Measurements from ENCODE around the gene MMP20. TPM values are rescaled to one million over a fixed set of nuclear protein-coding genes. Genes with fewer than 3 reads are reported as not detected.

Gene MMP20
- total and polyA plus RNA-seq, 2 of the 13 experiments (the other 11 are each of a cell fraction or from before 2014, with no cell fraction given), result 0.05 TPM; not detected in 1

DNA sequence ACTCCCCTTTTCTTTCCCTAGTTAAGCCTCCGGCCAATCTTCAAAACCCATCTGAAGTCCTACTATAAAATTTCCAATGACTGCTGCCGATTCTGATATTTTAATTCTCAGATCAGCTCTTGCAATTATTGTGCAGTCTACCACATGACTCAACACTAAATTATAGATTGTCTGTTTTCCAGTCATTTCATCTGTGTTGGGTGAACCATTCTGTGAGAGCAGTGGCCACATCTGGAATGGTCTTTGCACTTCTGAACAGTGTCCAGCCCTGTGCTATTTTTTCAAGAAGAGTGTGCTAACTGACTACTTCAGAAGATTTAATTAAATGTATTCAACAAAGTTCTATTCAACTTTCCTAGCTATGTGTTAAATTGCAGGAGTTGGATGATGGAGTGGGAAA lies 47.4 kb downstream of the MMP20 start (continued):
- TF ChIP-seq ZNF782 (CRISPR knock-in tag; IDR thresholded peaks at IDR 0.05; ENCODE audit: borderline replicate concordance) (no peak), KDM5A (IDR thresholded peaks at IDR 0.05; ENCODE audit: borderline replicate concordance, low read length) (no peak), ZNF737 (CRISPR knock-in tag; IDR thresholded peaks at IDR 0.05; ENCODE audit: borderline replicate concordance) (no peak)
- TF ChIP-seq, protein P1, sequence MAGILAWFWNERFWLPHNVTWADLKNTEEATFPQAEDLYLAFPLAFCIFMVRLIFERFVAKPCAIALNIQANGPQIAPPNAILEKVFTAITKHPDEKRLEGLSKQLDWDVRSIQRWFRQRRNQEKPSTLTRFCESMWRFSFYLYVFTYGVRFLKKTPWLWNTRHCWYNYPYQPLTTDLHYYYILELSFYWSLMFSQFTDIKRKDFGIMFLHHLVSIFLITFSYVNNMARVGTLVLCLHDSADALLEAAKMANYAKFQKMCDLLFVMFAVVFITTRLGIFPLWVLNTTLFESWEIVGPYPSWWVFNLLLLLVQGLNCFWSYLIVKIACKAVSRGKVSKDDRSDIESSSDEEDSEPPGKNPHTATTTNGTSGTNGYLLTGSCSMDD (CRISPR knock-in tag; IDR thresholded peaks at IDR 0.05), result no peak

DNA sequence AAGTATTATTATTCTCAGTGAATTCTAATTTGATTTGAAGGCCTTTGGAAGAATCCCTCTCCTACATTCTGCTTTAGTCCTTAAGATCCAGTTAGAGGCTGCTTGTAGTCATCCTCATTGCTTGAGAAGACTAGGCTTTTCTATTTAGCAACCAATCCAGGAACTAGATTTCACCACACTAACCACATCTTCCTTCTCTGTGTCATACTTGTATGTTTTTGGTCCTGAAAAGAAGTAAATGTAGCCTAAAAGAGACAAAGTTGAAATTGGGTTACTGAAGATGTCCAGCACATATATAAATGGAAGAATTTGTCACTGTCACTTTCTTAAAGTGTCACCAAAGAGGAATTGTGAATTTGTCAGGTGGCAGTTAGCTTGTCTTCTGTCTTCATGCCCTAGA lies 48.0 kb downstream of the MMP20 start:
- Histone ChIP-seq H2AFZ (ENCODE audit: low read length) (no peak overlapping the region), H3K79me2 (ENCODE audit: insufficient read depth, low read length) (no peaks in the 10 kb centered on the region), H3K27ac (ENCODE audit: extremely low read length, insufficient read depth, low read length) (no peak overlapping the region), H4K20me1 (ENCODE audit: insufficient read depth, low read length) (no peaks in the 10 kb centered on the region), H3K9me3 (ENCODE audit: low read length) (no peaks in the 10 kb centered on the region), H3K4me2 (ENCODE audit: low read depth, low read length) (no peak overlapping the region), H3K9ac (ENCODE audit: insufficient read depth, low read depth, low read length) (no peak overlapping the region), H3K27me3 (ENCODE audit: control insufficient read depth in 1 of 2, insufficient read depth in 2 of 2, low read length in 2 of 2) (no peaks in the 10 kb centered on the region), H3K36me3 (replicated peaks in 1 of 2; ENCODE audit: control insufficient read depth in 1 of 2, insufficient read depth in 2 of 2, low read length in 2 of 2) (no peaks in the 10 kb centered on the region), H3K4me1 (ENCODE audit: insufficient read depth, low read length) (peaks cover 18% of the 10 kb centered on the region), H3K4me3 (replicated peaks in 1 of 3; ENCODE audit: insufficient read depth in 1 of 3, low read depth in 2 of 3, low read length in 3 of 3) (no peak overlapping the region)
- ChIA-PET POLR2A (no interaction called here), CTCF (ENCODE audit: low intra/inter-chr PET ratio, low total read pairs) (no interaction called here)
- in situ Hi-C loops (cut with HindIII; ENCODE audit: extremely low pct_ligation_motif_present, low pct_unique_long_range_greater_than_20kb), result no loop called here
- TF ChIP-seq POLR2AphosphoS5 (IDR thresholded peaks at IDR 0.05; ENCODE audit: low read depth, low read length) (no peak), RXRA (CRISPR knock-in tag; IDR thresholded peaks at IDR 0.05) (no peak), SUZ12 (IDR thresholded peaks at IDR 0.05; ENCODE audit: low read depth, low read length) (no peak), RBM39 (IDR thresholded peaks at IDR 0.05; ENCODE audit: low read depth, low read length, poor library complexity, severe bottlenecking) (no peak), TMF1 (CRISPR knock-in tag; IDR thresholded peaks at IDR 0.05; ENCODE audit: low read depth) (no peak), ASH2L (IDR thresholded peaks at IDR 0.05; ENCODE audit: insufficient read length, low read depth, low read length) (no peak), REPIN1 (CRISPR knock-in tag; IDR thresholded peaks at IDR 0.05; ENCODE audit: borderline replicate concordance, low read depth) (no peak), ZNF839 (CRISPR knock-in tag; IDR thresholded peaks at IDR 0.05; ENCODE audit: borderline replicate concordance) (no peak), RARG (CRISPR knock-in tag; IDR thresholded peaks at IDR 0.05; ENCODE audit: low read depth) (no peak), NCOA2 (CRISPR knock-in tag; IDR thresholded peaks at IDR 0.05) (no peak), NFATC3 (CRISPR knock-in tag; IDR thresholded peaks at IDR 0.05) (no peak)
- TF ChIP-seq, protein P2, sequence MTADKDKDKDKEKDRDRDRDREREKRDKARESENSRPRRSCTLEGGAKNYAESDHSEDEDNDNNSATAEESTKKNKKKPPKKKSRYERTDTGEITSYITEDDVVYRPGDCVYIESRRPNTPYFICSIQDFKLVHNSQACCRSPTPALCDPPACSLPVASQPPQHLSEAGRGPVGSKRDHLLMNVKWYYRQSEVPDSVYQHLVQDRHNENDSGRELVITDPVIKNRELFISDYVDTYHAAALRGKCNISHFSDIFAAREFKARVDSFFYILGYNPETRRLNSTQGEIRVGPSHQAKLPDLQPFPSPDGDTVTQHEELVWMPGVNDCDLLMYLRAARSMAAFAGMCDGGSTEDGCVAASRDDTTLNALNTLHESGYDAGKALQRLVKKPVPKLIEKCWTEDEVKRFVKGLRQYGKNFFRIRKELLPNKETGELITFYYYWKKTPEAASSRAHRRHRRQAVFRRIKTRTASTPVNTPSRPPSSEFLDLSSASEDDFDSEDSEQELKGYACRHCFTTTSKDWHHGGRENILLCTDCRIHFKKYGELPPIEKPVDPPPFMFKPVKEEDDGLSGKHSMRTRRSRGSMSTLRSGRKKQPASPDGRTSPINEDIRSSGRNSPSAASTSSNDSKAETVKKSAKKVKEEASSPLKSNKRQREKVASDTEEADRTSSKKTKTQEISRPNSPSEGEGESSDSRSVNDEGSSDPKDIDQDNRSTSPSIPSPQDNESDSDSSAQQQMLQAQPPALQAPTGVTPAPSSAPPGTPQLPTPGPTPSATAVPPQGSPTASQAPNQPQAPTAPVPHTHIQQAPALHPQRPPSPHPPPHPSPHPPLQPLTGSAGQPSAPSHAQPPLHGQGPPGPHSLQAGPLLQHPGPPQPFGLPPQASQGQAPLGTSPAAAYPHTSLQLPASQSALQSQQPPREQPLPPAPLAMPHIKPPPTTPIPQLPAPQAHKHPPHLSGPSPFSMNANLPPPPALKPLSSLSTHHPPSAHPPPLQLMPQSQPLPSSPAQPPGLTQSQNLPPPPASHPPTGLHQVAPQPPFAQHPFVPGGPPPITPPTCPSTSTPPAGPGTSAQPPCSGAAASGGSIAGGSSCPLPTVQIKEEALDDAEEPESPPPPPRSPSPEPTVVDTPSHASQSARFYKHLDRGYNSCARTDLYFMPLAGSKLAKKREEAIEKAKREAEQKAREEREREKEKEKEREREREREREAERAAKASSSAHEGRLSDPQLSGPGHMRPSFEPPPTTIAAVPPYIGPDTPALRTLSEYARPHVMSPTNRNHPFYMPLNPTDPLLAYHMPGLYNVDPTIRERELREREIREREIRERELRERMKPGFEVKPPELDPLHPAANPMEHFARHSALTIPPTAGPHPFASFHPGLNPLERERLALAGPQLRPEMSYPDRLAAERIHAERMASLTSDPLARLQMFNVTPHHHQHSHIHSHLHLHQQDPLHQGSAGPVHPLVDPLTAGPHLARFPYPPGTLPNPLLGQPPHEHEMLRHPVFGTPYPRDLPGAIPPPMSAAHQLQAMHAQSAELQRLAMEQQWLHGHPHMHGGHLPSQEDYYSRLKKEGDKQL (CRISPR knock-in tag; IDR thresholded peaks at IDR 0.05; ENCODE audit: low read depth), result no peak
- TF ChIP-seq, protein P3, sequence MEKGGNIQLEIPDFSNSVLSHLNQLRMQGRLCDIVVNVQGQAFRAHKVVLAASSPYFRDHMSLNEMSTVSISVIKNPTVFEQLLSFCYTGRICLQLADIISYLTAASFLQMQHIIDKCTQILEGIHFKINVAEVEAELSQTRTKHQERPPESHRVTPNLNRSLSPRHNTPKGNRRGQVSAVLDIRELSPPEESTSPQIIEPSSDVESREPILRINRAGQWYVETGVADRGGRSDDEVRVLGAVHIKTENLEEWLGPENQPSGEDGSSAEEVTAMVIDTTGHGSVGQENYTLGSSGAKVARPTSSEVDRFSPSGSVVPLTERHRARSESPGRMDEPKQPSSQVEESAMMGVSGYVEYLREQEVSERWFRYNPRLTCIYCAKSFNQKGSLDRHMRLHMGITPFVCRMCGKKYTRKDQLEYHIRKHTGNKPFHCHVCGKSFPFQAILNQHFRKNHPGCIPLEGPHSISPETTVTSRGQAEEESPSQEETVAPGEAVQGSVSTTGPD (CRISPR knock-in tag; IDR thresholded peaks at IDR 0.05), result no peak
- FAIRE-seq, result no peak
- no TSS peak for BruUV-seq (replicated peaks)
- no peak for ATAC-seq
- no peak for DNase-seq (ENCODE audit: low spot score)
- intact Hi-C loops (cut with micrococcal nuclease; ENCODE audit: unreplicated experiment), result no loop called here

Data from HepG2 (cell line).